ENCODE measurements around the gene TUBB4A. TPM values are rescaled to one million over a fixed set of nuclear protein-coding genes. Genes with fewer than 3 reads are reported as not detected.

The TUBB4A gene
- total and polyA plus RNA-seq, 9 of the 15 experiments (the other 6 are each of a cell fraction or from before 2014, with no cell fraction given): 0.14 to 7.0 (median 0.75) TPM

DNA sequence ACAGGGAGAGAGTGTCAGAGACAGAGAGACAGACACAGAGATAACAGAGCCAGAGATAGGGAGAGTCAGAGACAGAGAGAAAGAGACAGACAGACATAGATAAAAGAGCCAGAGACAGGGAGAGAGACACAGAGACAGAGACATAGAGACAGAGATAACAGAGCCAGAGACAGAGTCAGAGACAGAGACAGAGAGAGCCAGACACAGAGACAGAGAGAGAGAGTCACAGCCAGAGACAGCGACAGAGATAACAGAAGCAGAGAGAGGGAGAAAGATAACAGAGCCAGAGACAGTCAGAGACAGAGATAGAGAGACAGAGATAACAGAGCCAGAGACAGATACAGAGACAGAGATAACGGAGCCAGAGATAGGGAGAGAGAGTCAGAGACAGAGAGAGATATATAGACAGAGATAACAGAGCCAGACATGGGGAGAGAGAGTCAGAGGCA lies 27.9 kb upstream of the TUBB4A start (continued):
- TF ChIP-seq ETV1 (tag; conservative IDR thresholded peaks at IDR 0.05; ENCODE audit: low read depth) (no peak), SMAD3 (CRISPR knock-in tag; conservative IDR thresholded peaks at IDR 0.05) (no peak), HLTF (IDR thresholded peaks at IDR 0.05) (no peak), CBFA2T2 (conservative IDR thresholded peaks at IDR 0.05) (peak; percentile 17; the same call in 1 of the 2 replicates), SMARCC2 (IDR thresholded peaks at IDR 0.05; ENCODE audit: low read depth) (peak; percentile 65; the same call in 1 of the 2 replicates), HDAC3 (IDR thresholded peaks at IDR 0.05; ENCODE audit: borderline replicate concordance, partially characterized antibody) (peak; percentile 73), SIN3A (IDR thresholded peaks at IDR 0.05; ENCODE audit: borderline replicate concordance in 2 of 2, control insufficient read depth in 1 of 2, low read depth in 2 of 2, low read length in 2 of 2) (no peak)
- TF ChIP-seq, protein P1, sequence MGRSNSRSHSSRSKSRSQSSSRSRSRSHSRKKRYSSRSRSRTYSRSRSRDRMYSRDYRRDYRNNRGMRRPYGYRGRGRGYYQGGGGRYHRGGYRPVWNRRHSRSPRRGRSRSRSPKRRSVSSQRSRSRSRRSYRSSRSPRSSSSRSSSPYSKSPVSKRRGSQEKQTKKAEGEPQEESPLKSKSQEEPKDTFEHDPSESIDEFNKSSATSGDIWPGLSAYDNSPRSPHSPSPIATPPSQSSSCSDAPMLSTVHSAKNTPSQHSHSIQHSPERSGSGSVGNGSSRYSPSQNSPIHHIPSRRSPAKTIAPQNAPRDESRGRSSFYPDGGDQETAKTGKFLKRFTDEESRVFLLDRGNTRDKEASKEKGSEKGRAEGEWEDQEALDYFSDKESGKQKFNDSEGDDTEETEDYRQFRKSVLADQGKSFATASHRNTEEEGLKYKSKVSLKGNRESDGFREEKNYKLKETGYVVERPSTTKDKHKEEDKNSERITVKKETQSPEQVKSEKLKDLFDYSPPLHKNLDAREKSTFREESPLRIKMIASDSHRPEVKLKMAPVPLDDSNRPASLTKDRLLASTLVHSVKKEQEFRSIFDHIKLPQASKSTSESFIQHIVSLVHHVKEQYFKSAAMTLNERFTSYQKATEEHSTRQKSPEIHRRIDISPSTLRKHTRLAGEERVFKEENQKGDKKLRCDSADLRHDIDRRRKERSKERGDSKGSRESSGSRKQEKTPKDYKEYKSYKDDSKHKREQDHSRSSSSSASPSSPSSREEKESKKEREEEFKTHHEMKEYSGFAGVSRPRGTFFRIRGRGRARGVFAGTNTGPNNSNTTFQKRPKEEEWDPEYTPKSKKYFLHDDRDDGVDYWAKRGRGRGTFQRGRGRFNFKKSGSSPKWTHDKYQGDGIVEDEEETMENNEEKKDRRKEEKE (IDR thresholded peaks at IDR 0.05; ENCODE audit: borderline replicate concordance in 1 of 2, control insufficient read depth in 1 of 2, low read depth in 2 of 2, low read length in 1 of 2): peak in 1 of 2 experiments; percentile 59; a peak in 1 of 4 replicates
- TF ChIP-seq, protein P2, sequence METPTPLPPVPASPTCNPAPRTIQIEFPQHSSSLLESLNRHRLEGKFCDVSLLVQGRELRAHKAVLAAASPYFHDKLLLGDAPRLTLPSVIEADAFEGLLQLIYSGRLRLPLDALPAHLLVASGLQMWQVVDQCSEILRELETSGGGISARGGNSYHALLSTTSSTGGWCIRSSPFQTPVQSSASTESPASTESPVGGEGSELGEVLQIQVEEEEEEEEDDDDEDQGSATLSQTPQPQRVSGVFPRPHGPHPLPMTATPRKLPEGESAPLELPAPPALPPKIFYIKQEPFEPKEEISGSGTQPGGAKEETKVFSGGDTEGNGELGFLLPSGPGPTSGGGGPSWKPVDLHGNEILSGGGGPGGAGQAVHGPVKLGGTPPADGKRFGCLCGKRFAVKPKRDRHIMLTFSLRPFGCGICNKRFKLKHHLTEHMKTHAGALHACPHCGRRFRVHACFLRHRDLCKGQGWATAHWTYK (CRISPR knock-in tag; IDR thresholded peaks at IDR 0.05): no peak
